Endothelial cell of umbilical vein (primary cell): ENCODE results near the gene SCAPER. TPM values are rescaled to one million over a fixed set of nuclear protein-coding genes. Genes with fewer than 3 reads are reported as not detected.

ENCODE experiments used
- BruUV-seq: library from RNA; stranded (reverse); fragments of 400-500 nt; replicated peaks from 2 replicates; lab custom pipeline; 2021; lab: Mats Ljungman, UMichigan
- CTCF ChIA-PET: fragments of 300-600, 350-600 bp; sonication (Branson Sonifier 250); formaldehyde crosslinking; loops from one replicate; lab custom pipeline; 2021; ENCODE audit warnings: antibody characterized with exemption, inconsistent platforms; lab: Charles Lee
- POLR2A ChIA-PET: fragments of 300-600, 350-600 bp; sonication (Branson Sonifier 250); formaldehyde crosslinking; loops from one replicate; lab custom pipeline; 2021; ENCODE audit warnings: antibody characterized with exemption, inconsistent platforms; lab: Charles Lee
- DNase-seq: peaks from one replicate; pipeline ENCODE4 v3.0.0-alpha.2; 2011; ENCODE audit warnings: low read depth, low spot score
- FAIRE-seq: peaks from 2 replicates; lab custom pipeline; 2011; peaks lifted over from hg19 to GRCh38; lab: Jason Lieb, UNC
- H2AFZ ChIP-seq: 2 replicates; pipeline ENCODE4 v1.6.0; 2012; ENCODE audit warnings: low read depth, low read length, control low read depth, inconsistent platforms
- H3K27ac ChIP-seq: 2 replicates; pipeline ENCODE4 v1.5.1; 2011; ENCODE audit warnings: low read depth, mild to moderate bottlenecking, control low read depth, low read length, moderate library complexity; ENCODE audit not compliant: insufficient read depth
- H3K27me3 ChIP-seq, 2 experiments: 2 replicates each; pipeline versions ENCODE4 v1.6.0 to v1.6.1; 2011; ENCODE audit warnings: low read length in 2 of 2, mixed read lengths in 1 of 2; ENCODE audit not compliant: control insufficient read depth in 2 of 2, insufficient read depth in 2 of 2
- H3K36me3 ChIP-seq, 2 experiments: 2 replicates in 1 of 2; 3 replicates in 1 of 2; pipeline ENCODE4 v1.5.1; 2011; ENCODE audit warnings: low read length in 2 of 2, mild to moderate bottlenecking in 1 of 2, moderate library complexity in 1 of 2; ENCODE audit not compliant: control insufficient read depth in 2 of 2, insufficient read depth in 2 of 2; ENCODE audit errors: extremely low read depth in 1 of 2
- H3K4me1 ChIP-seq: 3 replicates; pipeline ENCODE4 v1.5.1; 2011; ENCODE audit warnings: mild to moderate bottlenecking, low read length; ENCODE audit not compliant: control insufficient read depth, insufficient read depth; ENCODE audit errors: extremely low read depth
- H3K4me2 ChIP-seq: 2 replicates; pipeline ENCODE4 v1.6.1; 2011; ENCODE audit warnings: low read length, control low read depth, mixed read lengths; ENCODE audit not compliant: insufficient read depth
- H3K4me3 ChIP-seq, 3 experiments: fragments of 200-600 bp in 1 of 3; sonication (generic), shearing (Covaris generic) in 1 of 3; replicated peaks in 1 of 3; 2 replicates each; pipeline ENCODE4 v1.5.1; 2011 to 2016; ENCODE audit warnings: control low read depth in 3 of 3, low read length in 3 of 3, mild to moderate bottlenecking in 2 of 3, inconsistent platforms in 1 of 3, low read depth in 1 of 3, moderate library complexity in 1 of 3; ENCODE audit not compliant: insufficient read depth in 1 of 3
- H3K79me2 ChIP-seq: 2 replicates; pipeline ENCODE4 v1.6.0; 2012; ENCODE audit warnings: low read length, inconsistent platforms; ENCODE audit not compliant: control insufficient read depth, insufficient read depth
- H3K9ac ChIP-seq: replicated peaks from 2 replicates; pipeline ENCODE3; 2011; ENCODE audit warnings: low read length, control low read depth; ENCODE audit not compliant: insufficient read depth; ENCODE audit errors: extremely low read depth
- H3K9me1 ChIP-seq: replicated peaks from 3 replicates; pipeline ENCODE4 v1.6.0; 2011; ENCODE audit warnings: mild to moderate bottlenecking, low read length; ENCODE audit not compliant: control insufficient read depth, insufficient read depth; ENCODE audit errors: extremely low read depth
- H3K9me3 ChIP-seq: replicated peaks from 2 replicates; pipeline ENCODE4 v1.5.1; 2012; ENCODE audit warnings: low read length, inconsistent platforms; ENCODE audit not compliant: control insufficient read depth, insufficient read depth
- H4K20me1 ChIP-seq: replicated peaks from 2 replicates; pipeline ENCODE3; 2011; ENCODE audit warnings: mild to moderate bottlenecking, low read length; ENCODE audit not compliant: control insufficient read depth, insufficient read depth; ENCODE audit errors: extremely low read depth
- EZH2 ChIP-seq: IDR thresholded peaks from 2 replicates; pipeline ENCODE4 v1.6.1; 2012; ENCODE audit warnings: borderline replicate concordance, low read depth, mild to moderate bottlenecking, moderate library complexity, low read length, inconsistent platforms; ENCODE audit not compliant: severe bottlenecking
- FOS ChIP-seq: IDR thresholded peaks from 2 replicates; pipeline ENCODE4 v1.6.1; 2011; ENCODE audit warnings: mild to moderate bottlenecking, low read length, moderate library complexity, borderline replicate concordance; ENCODE audit not compliant: insufficient read depth
- JUN ChIP-seq: IDR thresholded peaks from 2 replicates; pipeline ENCODE4 v1.6.1; 2011; ENCODE audit warnings: borderline replicate concordance, low read depth; ENCODE audit not compliant: insufficient read length, insufficient read depth
- MAX ChIP-seq: IDR thresholded peaks from 2 replicates; pipeline ENCODE4 v1.6.1; 2011; ENCODE audit not compliant: insufficient read depth, insufficient read length
- MYC ChIP-seq: IDR thresholded peaks from one replicate; pipeline ENCODE4 v1.6.1; 2011; ENCODE audit warnings: mild to moderate bottlenecking, low read depth, low read length
- POLR2A ChIP-seq: IDR thresholded peaks from 2 replicates; pipeline ENCODE4 v1.6.1; 2012; ENCODE audit warnings: low read depth, mild to moderate bottlenecking, control low read depth, low read length
- POLR2AphosphoS5 ChIP-seq: IDR thresholded peaks from 2 replicates; pipeline ENCODE4 v1.6.1; 2012; ENCODE audit warnings: low read depth, mild to moderate bottlenecking, control low read depth, low read length, moderate library complexity; ENCODE audit not compliant: insufficient read depth
- dilution Hi-C: fragments of 300-500 bp; cut with MboI; formaldehyde crosslinking; loops from one replicate; pipeline ENCODE4 v1.15.0; 2019; ENCODE audit warnings: low sequenced_read_pairs; ENCODE audit not compliant: extremely low pct_ligation_motif_present
- intact Hi-C: fragments of 100-400 bp; cut with micrococcal nuclease; formaldehyde crosslinking; loops from one replicate; pipeline ENCODE4 v1.10.0; 2022
- polyA plus RNA-seq, 4 experiments: library from polyadenylated mRNA; depleted of rRNA in 3 of 4; stranded (reverse) in 3 of 4; unstranded in 1 of 4; fragments of >200 nt; gene quantifications; 2 replicates each; pipeline versions ENCODE4 v1.2.1 to v1.2.3, GENCODE V29; 2011 to 2012; ENCODE audit warnings: missing spikeins in 1 of 4
- total RNA-seq: library from RNA; stranded (reverse); gene quantifications from 2 replicates; pipeline ENCODE4 v1.2.3, GENCODE V29; 2021

Gene SCAPER
- total and polyA plus RNA-seq, 2 donors (not counting 3 experiments of a cell fraction or from before 2014, with no cell fraction given), result 2.7 to 12.7 TPM

GRCh38 chr15:76312540-76313174, 592.5 kb downstream of the SCAPER start:
- ChIA-PET POLR2A (no interaction called here), CTCF (interaction anchor here (1.2 to 1.9 kb wide), 3 partner anchors 10 to 17 kb away, joined by 3 to 10 read pairs (median 4); no protein-coding TSS in a partner anchor)
- FAIRE-seq (no peak), DNase-seq (peak; percentile 37)
- H3K4me1 ChIP-seq, result peaks cover 19% of the 10 kb centered on the region
- TF ChIP-seq JUN (peak; percentile 27), FOS (no peak), POLR2A (no peak), MYC (no peak)
- H3K79me2 ChIP-seq, result peaks cover 31% of the 10 kb centered on the region
- BruUV-seq, result no TSS peak
- no peak overlapping the region for H3K4me3 ChIP-seq
- H3K27me3 ChIP-seq, result no peaks in the 10 kb centered on the region
- no peaks in the 10 kb centered on the region for H3K36me3 ChIP-seq
- H3K9ac ChIP-seq, result no peak overlapping the region
- no peak overlapping the region for H3K27ac ChIP-seq
- dilution Hi-C loops (no loop called here), intact Hi-C loops (loop anchor here (5.0 kb wide), 1 partner anchor 75 kb away; no protein-coding TSS in a partner anchor)
- H4K20me1 ChIP-seq, result peaks cover 8% of the 10 kb centered on the region
- H3K9me3 ChIP-seq, result no peaks in the 10 kb centered on the region
- H3K9me1 ChIP-seq, result no peaks in the 10 kb centered on the region
- no peak overlapping the region for H3K4me2 ChIP-seq
- H2AFZ ChIP-seq, result peak overlapping the region; percentile 42

GRCh38 chr15:76311100-76311953, 593.8 kb downstream of the SCAPER start, which contains the start of gene ETFA:
Gene ETFA (minus strand): TSS chr15:76311469. CDS start chr15:76311388, 81 bp downstream.
- no peaks in the 10 kb centered on the region for H3K9me3 ChIP-seq
- peak; percentile 79 for FAIRE-seq
- peaks cover 40% of the 10 kb centered on the region for H3K79me2 ChIP-seq
- peak within 1 kb of the TSS; percentile 94 for H3K9ac ChIP-seq
- H3K4me1 ChIP-seq, result peaks cover 19% of the 10 kb centered on the region
- ChIA-PET CTCF (interaction anchor here (0.7 to 2.0 kb wide), 3 partner anchors 8 to 19 kb away, joined by 3 to 9 read pairs (median 3); no protein-coding TSS in a partner anchor), POLR2A (no interaction called here)
- peaks cover 8% of the 10 kb centered on the region for H4K20me1 ChIP-seq
- H3K9me1 ChIP-seq, result no peaks in the 10 kb centered on the region
- no peaks in the 10 kb centered on the region for H3K36me3 ChIP-seq
- BruUV-seq, result TSS peak; percentile 42
- intact Hi-C loops, result loop anchor here (1.0 to 5.0 kb wide), 3 partner anchors 23 to 74 kb away; no protein-coding TSS in a partner anchor
- no peak for TF ChIP-seq EZH2
- TF ChIP-seq MYC, result no peak
- peak; percentile 88 for TF ChIP-seq POLR2A
- peak; percentile 86 for TF ChIP-seq POLR2AphosphoS5
- peak; percentile 84 for TF ChIP-seq MAX
- TF ChIP-seq FOS, result no peak
- H3K4me3 ChIP-seq, result peak within 1 kb of the TSS; percentile 82 to 86 (median 84)
- peak within 1 kb of the TSS; percentile 78 for H3K27ac ChIP-seq
- dilution Hi-C loops, result no loop called here
- H2AFZ ChIP-seq, result peak within 1 kb of the TSS; percentile 77
- peak within 1 kb of the TSS; percentile 99 for H3K4me2 ChIP-seq
- no peaks in the 10 kb centered on the region for H3K27me3 ChIP-seq
- DNase-seq, result peak; percentile 95
